Measurements from ENCODE around the gene TPP2. TPM values are rescaled to one million over a fixed set of nuclear protein-coding genes. Genes with fewer than 3 reads are reported as not detected.

Gene TPP2
- total RNA-seq, 1 donor from 2014 or later = 37.6 TPM

DNA sequence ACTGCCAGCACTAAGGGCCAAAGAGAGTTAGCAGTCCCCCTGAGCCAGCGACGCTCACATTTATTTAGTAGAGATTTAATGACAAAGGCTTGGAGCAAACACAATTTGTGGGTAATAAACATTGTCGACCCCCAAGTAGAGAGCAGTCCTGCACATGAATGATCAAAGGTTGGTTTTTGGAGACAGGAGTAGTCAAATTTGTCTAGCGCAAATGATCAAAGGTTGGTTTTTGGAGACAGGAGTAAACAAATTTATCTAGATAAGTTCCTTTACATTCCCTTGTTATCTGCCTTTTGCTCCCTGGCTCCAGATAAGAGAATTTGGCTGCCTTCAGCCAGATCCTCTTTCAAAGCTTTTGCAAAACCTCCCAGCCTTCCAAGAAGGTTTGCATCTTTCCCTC is 71.1 kb downstream of the TPP2 start:
- Histone ChIP-seq H3K27ac (ENCODE audit: low read depth, low read length) (no peak overlapping the region), H3K4me2 (ENCODE audit: low read length) (no peak overlapping the region), H4K20me1 (ENCODE audit: insufficient read depth, low read length) (no peaks in the 10 kb centered on the region), H3K27me3 (ENCODE audit: insufficient read depth, low read length) (no peaks in the 10 kb centered on the region), H3K9ac (ENCODE audit: low read length) (no peak overlapping the region), H3K4me3 (ENCODE audit: insufficient read depth, low read depth, low read length) (no peak overlapping the region), H3K36me3 (ENCODE audit: insufficient read depth, low read length) (peaks cover 23% of the 10 kb centered on the region), H3K79me2 (ENCODE audit: insufficient read depth, low read length) (no peaks in the 10 kb centered on the region), H2AFZ (ENCODE audit: low read depth, low read length) (no peak overlapping the region), H3K9me3 (ENCODE audit: insufficient read depth, low read depth, low read length) (no peaks in the 10 kb centered on the region), H3K4me1 (ENCODE audit: insufficient read depth, low read length) (no peaks in the 10 kb centered on the region)
- no peak for DNase-seq (ENCODE audit: low read depth)
- TF ChIP-seq, protein P1, sequence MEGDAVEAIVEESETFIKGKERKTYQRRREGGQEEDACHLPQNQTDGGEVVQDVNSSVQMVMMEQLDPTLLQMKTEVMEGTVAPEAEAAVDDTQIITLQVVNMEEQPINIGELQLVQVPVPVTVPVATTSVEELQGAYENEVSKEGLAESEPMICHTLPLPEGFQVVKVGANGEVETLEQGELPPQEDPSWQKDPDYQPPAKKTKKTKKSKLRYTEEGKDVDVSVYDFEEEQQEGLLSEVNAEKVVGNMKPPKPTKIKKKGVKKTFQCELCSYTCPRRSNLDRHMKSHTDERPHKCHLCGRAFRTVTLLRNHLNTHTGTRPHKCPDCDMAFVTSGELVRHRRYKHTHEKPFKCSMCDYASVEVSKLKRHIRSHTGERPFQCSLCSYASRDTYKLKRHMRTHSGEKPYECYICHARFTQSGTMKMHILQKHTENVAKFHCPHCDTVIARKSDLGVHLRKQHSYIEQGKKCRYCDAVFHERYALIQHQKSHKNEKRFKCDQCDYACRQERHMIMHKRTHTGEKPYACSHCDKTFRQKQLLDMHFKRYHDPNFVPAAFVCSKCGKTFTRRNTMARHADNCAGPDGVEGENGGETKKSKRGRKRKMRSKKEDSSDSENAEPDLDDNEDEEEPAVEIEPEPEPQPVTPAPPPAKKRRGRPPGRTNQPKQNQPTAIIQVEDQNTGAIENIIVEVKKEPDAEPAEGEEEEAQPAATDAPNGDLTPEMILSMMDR (IDR thresholded peaks at IDR 0.05; ENCODE audit: insufficient read depth, low read depth, low read length) = no peak
- TF ChIP-seq EZH2 (IDR thresholded peaks at IDR 0.05; ENCODE audit: insufficient read depth, low read length) = no peak
- peaks cover 23% of the 10 kb centered on the region for H3K9me3 Mint-ChIP-seq (ENCODE audit: unreplicated experiment)
- peaks cover 42% of the 10 kb centered on the region for H3K36me3 Mint-ChIP-seq (ENCODE audit: low read depth, unreplicated experiment)
- H3K27ac Mint-ChIP-seq (ENCODE audit: unreplicated experiment) = no peak overlapping the region
- no peaks in the 10 kb centered on the region for H3K27me3 Mint-ChIP-seq (ENCODE audit: low read depth, unreplicated experiment)
- no peak overlapping the region for H3K4me3 Mint-ChIP-seq (ENCODE audit: unreplicated experiment)
- H3K4me1 Mint-ChIP-seq (ENCODE audit: low read depth, unreplicated experiment) = no peaks in the 10 kb centered on the region
- FAIRE-seq = no peak

DNA sequence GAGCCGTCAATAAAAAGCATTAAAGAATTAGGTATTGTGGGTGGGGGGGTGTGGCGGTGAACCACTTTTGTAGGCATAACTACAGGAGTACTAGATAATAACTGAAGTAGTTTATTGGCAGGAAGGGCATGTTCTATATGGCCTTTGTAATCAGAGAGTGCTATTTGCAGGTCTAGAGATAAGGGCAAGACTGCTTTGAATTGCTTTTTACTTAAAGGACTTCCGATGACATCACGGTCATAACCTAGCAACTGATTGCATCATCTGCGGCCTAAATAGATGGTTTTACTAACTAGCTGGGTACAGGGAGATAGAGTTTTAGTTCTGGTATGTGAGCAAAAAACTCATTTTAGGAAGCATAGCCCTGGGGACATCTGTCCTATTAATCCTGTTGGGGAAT is 73.3 kb downstream of the TPP2 start:
- no peak overlapping the region for H3K27ac ChIP-seq (ENCODE audit: low read depth, low read length)
- DNase-seq (ENCODE audit: low read depth) (no peak), FAIRE-seq (no peak)
- Mint-ChIP-seq H3K27me3 (ENCODE audit: low read depth, unreplicated experiment) (no peaks in the 10 kb centered on the region), H3K36me3 (ENCODE audit: low read depth, unreplicated experiment) (peaks cover 41% of the 10 kb centered on the region), H3K9me3 (ENCODE audit: unreplicated experiment) (peaks cover 23% of the 10 kb centered on the region), H3K27ac (ENCODE audit: unreplicated experiment) (no peak overlapping the region), H3K4me1 (ENCODE audit: low read depth, unreplicated experiment) (no peaks in the 10 kb centered on the region), H3K4me3 (ENCODE audit: unreplicated experiment) (no peak overlapping the region)
- no peaks in the 10 kb centered on the region for H4K20me1 ChIP-seq (ENCODE audit: insufficient read depth, low read length)
- H3K79me2 ChIP-seq (ENCODE audit: insufficient read depth, low read length) = no peaks in the 10 kb centered on the region
- no peak overlapping the region for H3K4me2 ChIP-seq (ENCODE audit: low read length)
- H3K4me1 ChIP-seq (ENCODE audit: insufficient read depth, low read length) = no peaks in the 10 kb centered on the region
- no peak overlapping the region for H2AFZ ChIP-seq (ENCODE audit: low read depth, low read length)
- peaks cover 25% of the 10 kb centered on the region for H3K36me3 ChIP-seq (ENCODE audit: insufficient read depth, low read length)
- H3K27me3 ChIP-seq (ENCODE audit: insufficient read depth, low read length) = no peaks in the 10 kb centered on the region
- H3K4me3 ChIP-seq (ENCODE audit: insufficient read depth, low read depth, low read length) = no peak overlapping the region
- no peak overlapping the region for H3K9ac ChIP-seq (ENCODE audit: low read length)
- no peaks in the 10 kb centered on the region for H3K9me3 ChIP-seq (ENCODE audit: insufficient read depth, low read depth, low read length)
- TF ChIP-seq EZH2 (IDR thresholded peaks at IDR 0.05; ENCODE audit: insufficient read depth, low read length) = no peak
- TF ChIP-seq, protein P1 (IDR thresholded peaks at IDR 0.05; ENCODE audit: insufficient read depth, low read depth, low read length) = no peak

DNA sequence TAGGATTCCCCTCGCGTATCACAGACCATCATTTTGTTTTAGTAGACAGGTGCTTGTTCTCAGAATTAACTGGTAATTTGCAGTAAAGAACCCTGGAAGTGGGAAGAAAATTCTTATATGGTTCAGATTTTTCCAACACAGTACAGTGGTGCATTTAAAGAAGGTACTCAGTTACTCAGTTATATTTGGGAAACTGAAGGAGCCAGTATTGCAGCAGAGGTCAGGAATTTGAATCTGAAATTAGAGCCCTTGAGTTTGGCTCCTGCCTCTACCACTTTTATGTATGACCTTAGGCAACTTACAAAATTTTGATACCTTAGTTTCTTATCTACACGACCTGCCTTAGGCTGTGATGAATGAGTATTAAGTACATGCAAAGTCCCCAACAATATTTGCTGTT is 78.3 kb downstream of the TPP2 start:
- H3K4me1 ChIP-seq (ENCODE audit: insufficient read depth, low read length) = no peaks in the 10 kb centered on the region
- no peak overlapping the region for H2AFZ ChIP-seq (ENCODE audit: low read depth, low read length)
- Mint-ChIP-seq H3K4me3 (ENCODE audit: unreplicated experiment) (no peak overlapping the region), H3K27me3 (ENCODE audit: low read depth, unreplicated experiment) (no peaks in the 10 kb centered on the region), H3K9me3 (ENCODE audit: unreplicated experiment) (peaks cover 3% of the 10 kb centered on the region), H3K27ac (ENCODE audit: unreplicated experiment) (no peak overlapping the region), H3K4me1 (ENCODE audit: low read depth, unreplicated experiment) (no peaks in the 10 kb centered on the region), H3K36me3 (ENCODE audit: low read depth, unreplicated experiment) (peaks cover 21% of the 10 kb centered on the region)
- no peaks in the 10 kb centered on the region for H3K79me2 ChIP-seq (ENCODE audit: insufficient read depth, low read length)
- no peaks in the 10 kb centered on the region for H4K20me1 ChIP-seq (ENCODE audit: insufficient read depth, low read length)
- H3K4me2 ChIP-seq (ENCODE audit: low read length) = no peak overlapping the region
- H3K4me3 ChIP-seq (ENCODE audit: insufficient read depth, low read depth, low read length) = no peak overlapping the region
- no peak overlapping the region for H3K27ac ChIP-seq (ENCODE audit: low read depth, low read length)
- peaks cover 42% of the 10 kb centered on the region for H3K36me3 ChIP-seq (ENCODE audit: insufficient read depth, low read length)
- no peaks in the 10 kb centered on the region for H3K9me3 ChIP-seq (ENCODE audit: insufficient read depth, low read depth, low read length)
- H3K27me3 ChIP-seq (ENCODE audit: insufficient read depth, low read length) = no peaks in the 10 kb centered on the region
- no peak overlapping the region for H3K9ac ChIP-seq (ENCODE audit: low read length)
- TF ChIP-seq, protein P1 (IDR thresholded peaks at IDR 0.05; ENCODE audit: insufficient read depth, low read depth, low read length) = no peak
- no peak for TF ChIP-seq EZH2 (IDR thresholded peaks at IDR 0.05; ENCODE audit: insufficient read depth, low read length)
- DNase-seq (ENCODE audit: low read depth) = no peak
- no peak for FAIRE-seq

All from astrocyte (in vitro differentiated cells and primary cell).